ENCODE data around the gene VPS54.
"Not testable (repeated sequence)": the region's sequence is repeated elsewhere in the genome, so short reads cannot be mapped to it uniquely, and the experiment has no call there.

VPS54 gene

DNA sequence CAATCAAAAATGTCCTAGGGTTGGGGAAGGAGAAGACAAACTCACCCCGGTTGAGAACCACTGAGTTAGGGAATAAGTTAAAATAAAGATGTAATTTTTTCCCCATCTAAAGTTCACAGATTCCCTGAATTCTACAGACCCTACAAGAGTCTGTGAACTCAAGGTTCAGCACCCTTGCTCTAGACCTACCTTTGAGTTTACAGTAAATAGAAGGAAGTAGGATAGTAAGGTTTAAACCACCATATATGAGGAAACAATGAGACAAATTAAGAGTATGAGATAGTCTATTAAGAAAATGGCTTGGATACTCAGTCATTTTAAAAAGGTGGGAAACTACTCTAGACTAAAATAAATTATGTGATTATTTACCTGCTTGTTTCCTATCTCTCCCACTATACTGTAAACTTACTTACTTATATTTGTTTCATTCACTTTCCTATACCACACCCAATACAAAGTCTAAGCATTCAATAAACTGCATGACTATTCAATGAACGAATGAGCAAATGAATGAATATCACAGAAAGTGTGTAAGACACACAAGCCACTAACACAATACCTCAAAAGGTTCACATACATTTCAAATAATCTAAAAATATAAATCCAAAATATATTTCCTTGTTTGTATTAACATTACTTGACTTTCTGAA lies 13.4 kb downstream of the VPS54 start:
- no peaks in the 10 kb centered on the region for H3K27me3 ChIP-seq (ENCODE audit: control insufficient read depth, insufficient read depth, low read length)
- H3K9me3 ChIP-seq (ENCODE audit: control insufficient read depth, insufficient read depth, low read depth, low read length), result 0 out of 2 replicates have a peak, but pooled peaks cover under 1% of the 10 kb centered on the region
- H3K4me1 ChIP-seq (ENCODE audit: control insufficient read depth, insufficient read depth, low read length), result no peaks in the 10 kb centered on the region

DNA sequence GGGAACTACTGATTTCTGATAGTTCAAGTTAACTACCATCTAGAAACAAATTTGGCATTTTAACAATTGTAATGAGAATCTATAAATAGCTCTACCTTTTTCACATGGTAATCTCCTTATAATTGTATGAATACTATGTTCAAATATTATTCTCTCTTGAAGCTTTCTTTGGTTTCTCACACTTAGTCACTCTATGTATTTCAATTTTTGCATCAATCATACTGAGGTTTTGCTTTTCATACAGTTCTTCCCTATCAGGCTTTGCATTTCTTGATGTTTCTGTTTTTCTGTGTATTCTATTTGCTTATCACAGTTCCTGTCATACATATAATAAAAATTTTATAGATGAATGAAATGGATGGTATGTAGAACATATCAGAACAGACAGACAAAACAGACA lies 16.0 kb downstream of the VPS54 start:
- H3K9me3 ChIP-seq (ENCODE audit: control insufficient read depth, insufficient read depth, low read depth, low read length), result peaks cover 12% of the 10 kb centered on the region; the same call in 1 of the 2 replicates
- H3K36me3 ChIP-seq (ENCODE audit: control insufficient read depth, insufficient read depth, low read length), result peaks cover 8% of the 10 kb centered on the region; the same call in 1 of the 2 replicates
- H3K27me3 ChIP-seq (ENCODE audit: control insufficient read depth, insufficient read depth, low read length), result no peaks in the 10 kb centered on the region
- no peak overlapping the region for H3K9ac ChIP-seq (ENCODE audit: low read length)
- H3K4me3 ChIP-seq (ENCODE audit: low read depth, low read length), result no peak overlapping the region
- H3K4me1 ChIP-seq (ENCODE audit: control insufficient read depth, insufficient read depth, low read length), result no peaks in the 10 kb centered on the region
- no peak overlapping the region for H3K27ac ChIP-seq (ENCODE audit: low read depth, low read length)

More for the DNA sequence above, 13.4 kb downstream of the VPS54 start:
- no peak overlapping the region for H3K9ac ChIP-seq (ENCODE audit: low read length)
- no peak overlapping the region for H3K27ac ChIP-seq (ENCODE audit: low read depth, low read length)
- H3K36me3 ChIP-seq (ENCODE audit: control insufficient read depth, insufficient read depth, low read length), result peaks cover 5% of the 10 kb centered on the region; the same call in 1 of the 2 replicates
- no peak overlapping the region for H3K4me3 ChIP-seq (ENCODE audit: low read depth, low read length)

GRCh38 chr2:64001382-64002101 lies 17.7 kb downstream of the VPS54 start:
- H3K36me3 ChIP-seq (ENCODE audit: control insufficient read depth, insufficient read depth, low read length), result peaks cover 6% of the 10 kb centered on the region; the same call in 1 of the 2 replicates
- peaks cover 28% of the 10 kb centered on the region for H3K9me3 ChIP-seq (ENCODE audit: control insufficient read depth, insufficient read depth, low read depth, low read length)
- no peaks in the 10 kb centered on the region for H3K27me3 ChIP-seq (ENCODE audit: control insufficient read depth, insufficient read depth, low read length)
- H3K4me1 ChIP-seq (ENCODE audit: control insufficient read depth, insufficient read depth, low read length), result no peaks in the 10 kb centered on the region
- H3K4me3 ChIP-seq (ENCODE audit: low read depth, low read length), result no peak overlapping the region
- no peak overlapping the region for H3K27ac ChIP-seq (ENCODE audit: low read depth, low read length)
- H3K9ac ChIP-seq (ENCODE audit: low read length), result no peak overlapping the region

- no peaks in the 10 kb centered on the region for H3K4me1 ChIP-seq (ENCODE audit: control insufficient read depth, insufficient read depth, low read length)
- no peak overlapping the region for H3K9ac ChIP-seq (ENCODE audit: low read length)
- no peak overlapping the region for H3K27ac ChIP-seq (ENCODE audit: low read depth, low read length)
- H3K4me3 ChIP-seq (ENCODE audit: low read depth, low read length), result no peak overlapping the region
- no peaks in the 10 kb centered on the region for H3K27me3 ChIP-seq (ENCODE audit: control insufficient read depth, insufficient read depth, low read length)
- peaks cover 6% of the 10 kb centered on the region; the same call in 1 of the 2 replicates for H3K36me3 ChIP-seq (ENCODE audit: control insufficient read depth, insufficient read depth, low read length)
- H3K9me3 ChIP-seq (ENCODE audit: control insufficient read depth, insufficient read depth, low read depth, low read length), result peaks cover 28% of the 10 kb centered on the region
Observed at GRCh38 chr2:64000630-64001381, 18.4 kb downstream of the VPS54 start.

DNA sequence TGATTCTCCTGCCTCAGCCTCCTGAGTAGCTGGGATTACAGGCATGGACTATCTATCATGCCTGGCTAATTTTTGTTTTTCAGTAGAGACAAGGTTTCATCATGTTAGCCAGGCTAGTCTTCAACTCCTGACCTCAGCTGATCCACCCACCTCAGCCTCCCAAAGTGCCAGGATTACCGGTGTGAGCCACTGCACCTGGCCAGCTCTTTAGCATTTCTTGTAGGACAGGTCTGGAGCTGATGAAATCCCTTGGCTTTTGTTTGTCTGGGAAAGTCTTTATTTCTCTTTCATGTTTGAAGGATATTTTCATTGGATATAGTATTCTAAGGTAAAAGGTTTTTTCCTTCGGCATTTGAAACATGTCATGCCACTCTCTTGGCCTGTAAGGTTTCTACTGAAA lies 20.2 kb downstream of the VPS54 start:
- Histone ChIP-seq H3K27me3 (ENCODE audit: control insufficient read depth, insufficient read depth, low read length) (no peaks in the 10 kb centered on the region), H3K36me3 (ENCODE audit: control insufficient read depth, insufficient read depth, low read length) (peaks cover 4% of the 10 kb centered on the region; the same call in 1 of the 2 replicates), H3K4me1 (ENCODE audit: control insufficient read depth, insufficient read depth, low read length) (no peaks in the 10 kb centered on the region), H3K9ac (ENCODE audit: low read length) (no peak overlapping the region), H3K9me3 (ENCODE audit: control insufficient read depth, insufficient read depth, low read depth, low read length) (peaks cover 32% of the 10 kb centered on the region), H3K4me3 (ENCODE audit: low read depth, low read length) (no peak overlapping the region), H3K27ac (ENCODE audit: low read depth, low read length) (no peak overlapping the region)

- H3K36me3 ChIP-seq (ENCODE audit: control insufficient read depth, insufficient read depth, low read length); H3K4me3 ChIP-seq (ENCODE audit: low read depth, low read length); H3K27me3 ChIP-seq (ENCODE audit: control insufficient read depth, insufficient read depth, low read length); H3K9ac ChIP-seq (ENCODE audit: low read length); H3K27ac ChIP-seq (ENCODE audit: low read depth, low read length); H3K4me1 ChIP-seq (ENCODE audit: control insufficient read depth, insufficient read depth, low read length): not testable (repeated sequence)
- peaks cover 35% of the 10 kb centered on the region for H3K9me3 ChIP-seq (ENCODE audit: control insufficient read depth, insufficient read depth, low read depth, low read length)
Observed at GRCh38 chr2:63996582-63997198, 22.5 kb downstream of the VPS54 start.

GRCh38 chr2:63994329-63995070 lies 24.7 kb downstream of the VPS54 start:
- H3K9me3 ChIP-seq (ENCODE audit: control insufficient read depth, insufficient read depth, low read depth, low read length), result peaks cover 45% of the 10 kb centered on the region
- not testable (repeated sequence) for H3K9ac ChIP-seq (ENCODE audit: low read length); H3K4me3 ChIP-seq (ENCODE audit: low read depth, low read length); H3K4me1 ChIP-seq (ENCODE audit: control insufficient read depth, insufficient read depth, low read length); H3K36me3 ChIP-seq (ENCODE audit: control insufficient read depth, insufficient read depth, low read length); H3K27me3 ChIP-seq (ENCODE audit: control insufficient read depth, insufficient read depth, low read length); H3K27ac ChIP-seq (ENCODE audit: low read depth, low read length)

- peaks cover 8% of the 10 kb centered on the region for H3K36me3 ChIP-seq (ENCODE audit: control insufficient read depth, insufficient read depth, low read length)
- H3K27ac ChIP-seq (ENCODE audit: low read depth, low read length), result no peak overlapping the region
- peaks cover 46% of the 10 kb centered on the region for H3K9me3 ChIP-seq (ENCODE audit: control insufficient read depth, insufficient read depth, low read depth, low read length)
- no peak overlapping the region for H3K9ac ChIP-seq (ENCODE audit: low read length)
- no peaks in the 10 kb centered on the region for H3K27me3 ChIP-seq (ENCODE audit: control insufficient read depth, insufficient read depth, low read length)
- H3K4me1 ChIP-seq (ENCODE audit: control insufficient read depth, insufficient read depth, low read length), result no peaks in the 10 kb centered on the region
- no peak overlapping the region for H3K4me3 ChIP-seq (ENCODE audit: low read depth, low read length)
Observed at GRCh38 chr2:63993871-63994270, 25.4 kb downstream of the VPS54 start.

DNA sequence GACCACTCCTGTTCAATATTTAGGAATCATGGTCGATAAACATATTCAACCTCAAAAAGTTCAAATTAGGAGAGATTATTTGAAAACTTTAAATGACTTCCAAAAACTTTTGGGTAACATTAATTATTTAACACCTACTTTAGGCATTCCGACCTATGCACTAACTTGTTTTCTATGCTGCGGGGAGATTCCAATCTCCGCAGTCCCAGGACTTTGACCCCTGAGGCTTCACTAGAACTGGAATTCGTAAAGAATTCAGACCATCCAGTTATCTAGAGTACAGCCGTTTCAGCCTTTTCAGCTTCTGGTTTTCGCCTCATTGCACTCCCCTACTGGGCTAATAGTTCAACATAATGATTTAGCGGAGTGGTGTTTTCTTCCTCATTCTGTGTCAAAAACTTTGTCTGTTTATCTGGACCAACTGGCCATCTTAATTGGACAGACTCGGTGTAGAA lies 26.1 kb downstream of the VPS54 start:
- peaks cover 44% of the 10 kb centered on the region for H3K9me3 ChIP-seq (ENCODE audit: control insufficient read depth, insufficient read depth, low read depth, low read length)
- not testable (repeated sequence) for H3K36me3 ChIP-seq (ENCODE audit: control insufficient read depth, insufficient read depth, low read length); H3K4me3 ChIP-seq (ENCODE audit: low read depth, low read length); H3K4me1 ChIP-seq (ENCODE audit: control insufficient read depth, insufficient read depth, low read length); H3K9ac ChIP-seq (ENCODE audit: low read length); H3K27ac ChIP-seq (ENCODE audit: low read depth, low read length); H3K27me3 ChIP-seq (ENCODE audit: control insufficient read depth, insufficient read depth, low read length)

DNA sequence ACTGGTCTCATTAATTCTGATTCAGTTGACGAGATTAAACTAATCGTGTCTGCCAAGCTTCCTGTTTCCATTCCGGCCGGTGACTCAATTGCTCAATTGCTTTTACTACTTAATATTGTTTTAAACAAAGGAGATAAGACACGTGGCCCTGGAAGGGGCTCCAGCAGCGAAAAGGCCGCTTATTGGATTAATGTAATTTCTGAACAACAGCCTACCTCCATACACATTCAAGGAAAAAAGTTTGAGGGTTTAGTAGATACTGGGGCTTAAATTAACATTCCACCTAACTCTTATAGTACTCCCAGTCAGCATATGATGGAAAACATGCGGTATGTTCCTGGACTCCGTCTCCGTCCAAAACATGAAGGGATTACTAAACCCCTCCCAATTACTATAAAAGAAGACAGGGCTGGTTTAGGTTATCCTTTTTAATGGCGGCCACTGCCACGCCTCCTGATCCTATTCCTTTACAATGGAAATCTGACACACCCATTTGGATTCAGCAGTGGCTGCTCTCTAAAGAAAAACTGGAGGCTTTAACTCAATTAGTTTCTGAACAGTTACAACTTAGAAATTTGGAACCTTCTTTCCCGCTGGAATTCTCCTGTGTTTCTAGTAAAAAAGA lies 27.1 kb downstream of the VPS54 start:
- Histone ChIP-seq H3K27me3 (ENCODE audit: control insufficient read depth, insufficient read depth, low read length) (no peaks in the 10 kb centered on the region), H3K36me3 (ENCODE audit: control insufficient read depth, insufficient read depth, low read length) (peaks cover 8% of the 10 kb centered on the region), H3K4me1 (ENCODE audit: control insufficient read depth, insufficient read depth, low read length) (no peaks in the 10 kb centered on the region), H3K27ac (ENCODE audit: low read depth, low read length) (no peak overlapping the region), H3K9me3 (ENCODE audit: control insufficient read depth, insufficient read depth, low read depth, low read length) (peaks cover 34% of the 10 kb centered on the region), H3K4me3 (ENCODE audit: low read depth, low read length) (no peak overlapping the region), H3K9ac (ENCODE audit: low read length) (no peak overlapping the region)
